Sciatic nerve (tissue), 2 donors: Measurements from ENCODE around the gene THAP5. TPM values are rescaled to one million over a fixed set of nuclear protein-coding genes. Genes with fewer than 3 reads are reported as not detected.
A peak's percentile ranks its signal among the peaks of the same experiment; 100 is the strongest.
"Not testable (repeated sequence)": the region's sequence is repeated elsewhere in the genome, so short reads cannot be mapped to it uniquely, and the experiment has no call there.

Experiments
- ATAC-seq: fragments of 200-7000 bp; cut with Tn5 transposase; one replicate; pipeline ENCODE4 v1.9.1; 2020; ENCODE audit warnings: mild to moderate bottlenecking, moderate library complexity
- DNase-seq: peaks from one replicate; pipeline ENCODE4 v3.0.0-alpha.2; 2020; ENCODE audit warnings: low spot score
- intact Hi-C: fragments of 100-400 bp; cut with DNase I; formaldehyde crosslinking; loops from one replicate; pipeline ENCODE4 v1.14.2; 2022
- total RNA-seq: library from RNA; stranded (reverse); fragmentation: NEBNext Ultra II Directional; extraction: Animal tissue kit (Norgen Biotek cat#: 25700); gene quantifications from one replicate; pipeline ENCODE4 v1.2.1, GENCODE V29; 2021
- donor health status: DM: no; HTN: no; CAD: no.
- donor health status: DM: no; HTN: no; CAD: no.

Gene THAP5
- total RNA-seq, 1 donor from 2014 or later = 30.8 TPM

GRCh38 chr7:108589199-108589598, 19.7 kb upstream of the THAP5 start:
- intact Hi-C loops = no loop called here

GRCh38 chr7:108586274-108586710, 16.8 kb upstream of the THAP5 start:
- ATAC-seq (no peak), DNase-seq (no peak)
- intact Hi-C loops = no loop called here

More at GRCh38 chr7:108589199-108589598, 19.7 kb upstream of the THAP5 start:
- no peak for ATAC-seq
- DNase-seq = no peak

- intact Hi-C loops = no loop called here
- ATAC-seq (no peak), DNase-seq (no peak)
Observed at GRCh38 chr7:108585843-108586242, 16.3 kb upstream of the THAP5 start.

- no peak for DNase-seq
- intact Hi-C loops = no loop called here
- ATAC-seq = no peak
Observed at GRCh38 chr7:108584211-108584610, 14.7 kb upstream of the THAP5 start.

- intact Hi-C loops = no loop called here
- ATAC-seq = no peak
- DNase-seq = no peak
Observed at GRCh38 chr7:108581655-108582491, 12.4 kb upstream of the THAP5 start.

GRCh38 chr7:108580298-108580697, 10.8 kb upstream of the THAP5 start:
- ATAC-seq = no peak
- intact Hi-C loops = no loop called here
- no peak for DNase-seq

GRCh38 chr7:108578937-108579336, 9.4 kb upstream of the THAP5 start:
- no peak for ATAC-seq
- no peak for DNase-seq
- intact Hi-C loops = no loop called here

GRCh38 chr7:108576116-108576515, 6.6 kb upstream of the THAP5 start:
- DNase-seq (no peak), ATAC-seq (no peak)
- intact Hi-C loops = no loop called here

GRCh38 chr7:108575156-108575555, 5.7 kb upstream of the THAP5 start:
- no peak for ATAC-seq
- DNase-seq = no peak
- intact Hi-C loops = no loop called here

GRCh38 chr7:108572480-108572879, 3.0 kb upstream of the THAP5 start:
- intact Hi-C loops = no loop called here
- ATAC-seq (no peak), DNase-seq (no peak)

GRCh38 chr7:108570146-108570755, 745 bp upstream of the THAP5 start:
- intact Hi-C loops = no loop called here
- DNase-seq (no peak), ATAC-seq (peak; percentile 31)

GRCh38 chr7:108568801-108569380, 615 bp downstream of the THAP5 start:
- DNase-seq (no peak), ATAC-seq (no peak)
- intact Hi-C loops = no loop called here

GRCh38 chr7:108565987-108566386, 3.5 kb downstream of the THAP5 start:
- DNase-seq = no peak
- intact Hi-C loops = no loop called here

GRCh38 chr7:108561047-108561619, 8.4 kb downstream of the THAP5 start:
- DNase-seq (no peak), ATAC-seq (no peak)
- intact Hi-C loops = no loop called here

More at GRCh38 chr7:108565987-108566386, 3.5 kb downstream of the THAP5 start:
- no peak for ATAC-seq

- intact Hi-C loops = no loop called here
- ATAC-seq (no peak), DNase-seq (no peak)
Observed at GRCh38 chr7:108559253-108559652, 10.3 kb downstream of the THAP5 start.

- intact Hi-C loops = no loop called here
- no peak for ATAC-seq
Observed at GRCh38 chr7:108557617-108558016, 11.9 kb downstream of the THAP5 start.

GRCh38 chr7:108557191-108557590, 12.3 kb downstream of the THAP5 start:
- intact Hi-C loops = no loop called here
- no peak for ATAC-seq

More at GRCh38 chr7:108557617-108558016, 11.9 kb downstream of the THAP5 start:
- no peak for DNase-seq

GRCh38 chr7:108556665-108557064, 12.8 kb downstream of the THAP5 start:
- ATAC-seq, intact Hi-C loops: not testable (repeated sequence)

More at GRCh38 chr7:108557191-108557590, 12.3 kb downstream of the THAP5 start:
- DNase-seq = no peak

GRCh38 chr7:108548141-108548896, 21.2 kb downstream of the THAP5 start:
- DNase-seq, ATAC-seq, intact Hi-C loops: not testable (repeated sequence)

More at GRCh38 chr7:108556665-108557064, 12.8 kb downstream of the THAP5 start:
- DNase-seq = not testable (repeated sequence)
